ENCODE measurements around the gene TLN1. TPM values are rescaled to one million over a fixed set of nuclear protein-coding genes. Genes with fewer than 3 reads are reported as not detected.

Gene TLN1
- total and polyA plus RNA-seq, 10 of the 15 experiments (the other 5 are each of a cell fraction or from before 2014, with no cell fraction given) = 11.6 to 305 (median 71.9) TPM

GRCh38 chr9:35700942-35701341 lies 31.1 kb downstream of the TLN1 start:
- POLR2A ChIA-PET = interaction anchor here (1.3 to 1.4 kb wide), 2 partner anchors 9 to 36 kb away, joined by 3 read pairs; partner anchors contain the start of gene ARHGEF39
- H3K9ac ChIP-seq (ENCODE audit: control insufficient read depth, insufficient read depth, low read length) = no peak overlapping the region
- BruUV-seq (replicated peaks) = no TSS peak
- H4K20me1 ChIP-seq (ENCODE audit: control insufficient read depth, insufficient read depth) = no peaks in the 10 kb centered on the region
- intact Hi-C loops (cut with micrococcal nuclease; ENCODE audit: unreplicated experiment) = no loop called here
- in situ Hi-C loops (cut with MboI) = no loop called here
- no peak for FAIRE-seq
- no peak for ATAC-seq
- H3K4me2 ChIP-seq (ENCODE audit: control insufficient read depth, insufficient read depth) = no peak overlapping the region
- no peak for DNase-seq (ENCODE audit: low read depth, low spot score)
- no peaks in the 10 kb centered on the region for H3K4me1 ChIP-seq (ENCODE audit: control insufficient read depth, insufficient read depth, low read length)
- H2AFZ ChIP-seq (ENCODE audit: control insufficient read depth, low read depth, low read length) = no peak overlapping the region
- H3K79me2 ChIP-seq (ENCODE audit: control insufficient read depth, insufficient read depth, low read length) = no peaks in the 10 kb centered on the region
- no peaks in the 10 kb centered on the region for H3K27me3 ChIP-seq (replicated peaks in 1 of 2; ENCODE audit: control insufficient read depth in 2 of 2, insufficient read depth in 2 of 2, low read length in 1 of 2)
- TF ChIP-seq MYC (IDR thresholded peaks at IDR 0.05; ENCODE audit: insufficient read depth, insufficient read length, insufficient replicate concordance, low read length, severe bottlenecking) (no peak), HDAC6 (IDR thresholded peaks at IDR 0.05; ENCODE audit: unreplicated experiment) (no peak), MLLT1 (IDR thresholded peaks at IDR 0.05) (no peak), POLR2A (IDR thresholded peaks at IDR 0.05; ENCODE audit: low read depth, low read length) (no peak), IRF4 (IDR thresholded peaks at IDR 0.05; ENCODE audit: low read depth, low read length) (no peak), CREM (IDR thresholded peaks at IDR 0.05; ENCODE audit: low read depth) (no peak), HDAC2 (IDR thresholded peaks at IDR 0.05) (no peak), WRNIP1 (IDR thresholded peaks at IDR 0.05; ENCODE audit: borderline replicate concordance, low read depth, low read length) (no peak), CEBPB (IDR thresholded peaks at IDR 0.05; ENCODE audit: borderline replicate concordance in 1 of 2, low read depth in 2 of 2, low read length in 2 of 2) (no peak)
- RAD21 ChIA-PET (ENCODE audit: unreplicated experiment) = interaction anchor here (0.7 kb wide), 1 partner anchor 97 kb away, joined by 3 read pairs; no protein-coding TSS in a partner anchor
- no peak overlapping the region for H3K4me3 ChIP-seq
- SMC1A ChIA-PET (ENCODE audit: uncharacterized antibody, unreplicated experiment) = interaction anchor here (0.8 kb wide), 1 partner anchor 27 kb away, joined by 3 read pairs; no protein-coding TSS in a partner anchor
- no peaks in the 10 kb centered on the region for H3K9me3 ChIP-seq (replicated peaks; ENCODE audit: control insufficient read depth, insufficient read depth, low read length)
- peaks cover 60 to 80% of the 10 kb centered on the region in 2 experiments for H3K36me3 ChIP-seq (ENCODE audit: control insufficient read depth in 2 of 2, insufficient read depth in 2 of 2, low read length in 1 of 2)
- no peak overlapping the region for H3K27ac ChIP-seq (ENCODE audit: control insufficient read depth, insufficient read depth)
- CTCF ChIA-PET = interaction anchor here (1.7 to 15.2 kb wide), 2 partner anchors 26 to 40 kb away, joined by 6 to 227 read pairs; partner anchors contain the start of genes ARHGEF39, CCDC107 and RMRP
